ENCODE data around the gene NAT10. TPM values are rescaled to one million over a fixed set of nuclear protein-coding genes. Genes with fewer than 3 reads are reported as not detected.
"Not testable (repeated sequence)": the region's sequence is repeated elsewhere in the genome, so short reads cannot be mapped to it uniquely, and the experiment has no call there.

NAT10 gene
- 37.0 TPM for polyA plus RNA-seq
- long read RNA-seq, donor 1 = 0 reads
- long read RNA-seq, donor 2, full-length matches to known transcripts = 4 of 10 reads
- long read RNA-seq, donor 2, partial matches to known transcripts = 6 of 10 reads
- long read RNA-seq, donor 2, other reads (novel, unspliced or antisense) = 0 of 10 reads
- long read RNA-seq, donor 3 = 0 reads
- long read RNA-seq, donor 4, partial matches to known transcripts = 0 of 1 reads
- long read RNA-seq, donor 4, other reads (novel, unspliced or antisense) = 0 of 1 reads
- long read RNA-seq, donor 5, full-length matches to known transcripts = 1 of 1 reads
- long read RNA-seq, donor 5, partial matches to known transcripts = 0 of 1 reads
- long read RNA-seq, donor 5, other reads (novel, unspliced or antisense) = 0 of 1 reads
- long read RNA-seq, donor 6, full-length matches to known transcripts = 3 of 18 reads
- long read RNA-seq, donor 6, partial matches to known transcripts = 15 of 18 reads
- long read RNA-seq, donor 6, other reads (novel, unspliced or antisense) = 0 of 18 reads
- long read RNA-seq, donor 7, full-length matches to known transcripts = 2 of 2 reads
- long read RNA-seq, donor 7, partial matches to known transcripts = 0 of 2 reads
- long read RNA-seq, donor 7, other reads (novel, unspliced or antisense) = 0 of 2 reads
- long read RNA-seq, donor 8, full-length matches to known transcripts = 4 of 11 reads
- long read RNA-seq, donor 8, partial matches to known transcripts = 7 of 11 reads
- long read RNA-seq, donor 8, other reads (novel, unspliced or antisense) = 0 of 11 reads
- long read RNA-seq, donor 9 = 0 reads
- long read RNA-seq, donor 10, full-length matches to known transcripts = 3 of 3 reads
- long read RNA-seq, donor 10, partial matches to known transcripts = 0 of 3 reads
- long read RNA-seq, donor 10, other reads (novel, unspliced or antisense) = 0 of 3 reads
- long read RNA-seq, donor 11, full-length matches to known transcripts = 4 of 4 reads
- long read RNA-seq, donor 11, partial matches to known transcripts = 0 of 4 reads
- long read RNA-seq, donor 11, other reads (novel, unspliced or antisense) = 0 of 4 reads

DNA sequence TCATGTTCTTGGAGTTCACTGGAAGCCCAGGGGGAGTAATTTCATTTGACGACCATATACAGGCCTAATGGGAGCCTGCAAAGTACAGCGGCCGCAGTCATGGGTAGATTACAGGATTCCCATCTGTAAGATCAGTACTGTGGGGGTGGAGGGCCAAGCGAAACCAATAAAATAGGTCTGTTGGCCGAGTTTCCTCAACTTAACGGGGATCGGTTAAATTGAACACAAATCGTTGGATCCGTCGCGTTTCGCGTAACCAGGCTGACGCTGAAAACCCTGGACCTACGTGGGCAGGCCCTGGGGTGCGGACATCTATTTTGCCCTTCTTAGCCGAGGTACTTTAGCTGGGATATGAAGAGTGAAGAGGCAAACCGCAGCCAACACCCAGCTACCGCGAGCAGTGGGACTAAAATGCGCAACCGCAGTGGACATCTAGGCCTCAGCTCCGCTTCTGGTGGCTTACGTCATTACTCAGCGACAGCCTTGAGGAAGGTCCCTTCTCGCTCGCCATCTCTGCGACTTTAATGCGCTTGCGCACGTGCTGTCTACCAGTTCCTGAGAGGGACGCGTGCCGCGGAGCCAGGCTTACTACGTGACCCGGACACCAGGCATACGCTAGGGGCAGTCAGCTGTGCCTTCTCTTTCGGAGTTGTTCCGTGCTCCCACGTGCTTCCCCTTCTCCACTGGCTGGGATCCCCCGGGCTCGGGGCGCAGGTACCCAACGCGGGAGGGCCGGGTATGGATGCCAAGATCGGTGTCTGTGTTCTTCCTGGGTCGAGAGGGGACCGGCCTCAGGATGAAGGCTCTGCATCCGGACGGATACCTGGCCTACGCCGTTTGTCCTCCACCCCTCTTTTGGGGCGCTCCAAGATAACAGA lies at the start of gene NAT10:
Gene NAT10, plus strand, starts transcription at position 551 of the 878 bp plus-strand sequence. CDS start 2,597 bp downstream, outside the sequence.
- peak within 1 kb of the TSS; percentile 82 for H3K27ac ChIP-seq (ENCODE audit: low read length)
- peak; percentile 98 for DNase-seq
- peaks cover 7% of the 10 kb centered on the region for H3K4me1 ChIP-seq (ENCODE audit: control insufficient read depth, insufficient read depth, low read length)
- H3K36me3 ChIP-seq (ENCODE audit: control insufficient read depth, insufficient read depth, low read length) = peaks cover 32% of the 10 kb centered on the region
- H3K9me3 ChIP-seq (ENCODE audit: control insufficient read depth, low read depth, low read length) = no peaks in the 10 kb centered on the region
- WGBS (ENCODE audit: insufficient coverage, low lambda C conversion rate) = no CpG with 5 or more reads among the region's 55 CpGs
- no peaks in the 10 kb centered on the region for H3K27me3 ChIP-seq (ENCODE audit: control insufficient read depth, insufficient read depth, low read length)
- peak within 1 kb of the TSS; percentile 70 for H3K4me3 ChIP-seq (ENCODE audit: low read length)

- H3K27ac ChIP-seq (ENCODE audit: low read length) = no peak overlapping the region
- no peak for DNase-seq
- H3K27me3 ChIP-seq (ENCODE audit: control insufficient read depth, insufficient read depth, low read length) = no peaks in the 10 kb centered on the region
- 14% methylated on average over 2 of the region's 2 CpGs for WGBS (ENCODE audit: insufficient coverage, low lambda C conversion rate)
- no peak overlapping the region for H3K4me3 ChIP-seq (ENCODE audit: low read length)
- peaks cover 14% of the 10 kb centered on the region for H3K36me3 ChIP-seq (ENCODE audit: control insufficient read depth, insufficient read depth, low read length)
- H3K4me1 ChIP-seq (ENCODE audit: control insufficient read depth, insufficient read depth, low read length) = peaks cover 6% of the 10 kb centered on the region
- no peaks in the 10 kb centered on the region for H3K9me3 ChIP-seq (ENCODE audit: control insufficient read depth, low read depth, low read length)
Observed at GRCh38 chr11:34056672-34057071, 48.8 kb upstream of the NAT10 start.

- peaks cover 9% of the 10 kb centered on the region for H3K4me1 ChIP-seq (ENCODE audit: control insufficient read depth, insufficient read depth, low read length)
- no peaks in the 10 kb centered on the region for H3K9me3 ChIP-seq (ENCODE audit: control insufficient read depth, low read depth, low read length)
- peak overlapping the region; percentile 6 for H3K27ac ChIP-seq (ENCODE audit: low read length)
Observed at GRCh38 chr11:34063061-34063795, 42.2 kb upstream of the NAT10 start.

DNA sequence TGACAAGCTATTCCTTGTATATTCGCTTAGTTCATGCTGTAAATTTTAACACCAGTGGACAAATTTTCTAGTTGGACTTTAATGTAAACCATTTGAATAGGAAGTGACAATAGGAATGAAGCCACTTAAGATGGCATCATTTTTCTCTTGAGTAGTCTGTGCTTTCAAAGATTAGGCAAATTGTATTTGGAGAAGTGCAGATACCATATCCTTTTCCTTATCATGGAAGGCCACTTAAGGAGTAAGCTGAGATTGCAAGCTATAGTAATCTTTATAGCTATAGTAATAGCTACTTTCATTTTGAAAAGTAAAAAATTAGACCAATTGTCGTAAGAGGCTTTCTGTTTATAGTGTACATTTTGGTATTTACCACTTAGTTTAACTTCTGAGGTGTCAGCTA lies 41.1 kb upstream of the NAT10 start:
- H3K36me3 ChIP-seq (ENCODE audit: control insufficient read depth, insufficient read depth, low read length) = peaks cover 25% of the 10 kb centered on the region
- no peaks in the 10 kb centered on the region for H3K9me3 ChIP-seq (ENCODE audit: control insufficient read depth, low read depth, low read length)
- 67% methylated on average over 2 of the region's 2 CpGs for WGBS (ENCODE audit: insufficient coverage, low lambda C conversion rate)
- H3K4me1 ChIP-seq (ENCODE audit: control insufficient read depth, insufficient read depth, low read length) = peaks cover 9% of the 10 kb centered on the region
- DNase-seq = peak in 1 of 2 donors; percentile 7
- H3K27me3 ChIP-seq (ENCODE audit: control insufficient read depth, insufficient read depth, low read length) = no peaks in the 10 kb centered on the region
- H3K4me3 ChIP-seq (ENCODE audit: low read length) = no peak overlapping the region
- H3K27ac ChIP-seq (ENCODE audit: low read length) = peak overlapping the region; percentile 11

More at GRCh38 chr11:34063061-34063795, 42.2 kb upstream of the NAT10 start:
- no CpG with 5 or more reads among the region's 2 CpGs for WGBS (ENCODE audit: insufficient coverage, low lambda C conversion rate)
- peaks cover 24% of the 10 kb centered on the region for H3K36me3 ChIP-seq (ENCODE audit: control insufficient read depth, insufficient read depth, low read length)
- no peaks in the 10 kb centered on the region for H3K27me3 ChIP-seq (ENCODE audit: control insufficient read depth, insufficient read depth, low read length)
- no peak overlapping the region for H3K4me3 ChIP-seq (ENCODE audit: low read length)
- DNase-seq = peak in 1 of 2 donors; percentile 29

- H3K27ac ChIP-seq (ENCODE audit: low read length) = no peak overlapping the region
- no peaks in the 10 kb centered on the region for H3K27me3 ChIP-seq (ENCODE audit: control insufficient read depth, insufficient read depth, low read length)
- 60% methylated on average over 1 of the region's 6 CpGs for WGBS (ENCODE audit: insufficient coverage, low lambda C conversion rate)
- no peaks in the 10 kb centered on the region for H3K9me3 ChIP-seq (ENCODE audit: control insufficient read depth, low read depth, low read length)
- DNase-seq = no peak
- H3K4me3 ChIP-seq (ENCODE audit: low read length) = no peak overlapping the region
- H3K36me3 ChIP-seq (ENCODE audit: control insufficient read depth, insufficient read depth, low read length) = peaks cover 26% of the 10 kb centered on the region
- peaks cover 9% of the 10 kb centered on the region for H3K4me1 ChIP-seq (ENCODE audit: control insufficient read depth, insufficient read depth, low read length)
Observed at GRCh38 chr11:34065505-34066203, 39.8 kb upstream of the NAT10 start.

GRCh38 chr11:34066766-34067165 lies 38.7 kb upstream of the NAT10 start:
- H3K27ac ChIP-seq (ENCODE audit: low read length) = not testable (repeated sequence)

DNA sequence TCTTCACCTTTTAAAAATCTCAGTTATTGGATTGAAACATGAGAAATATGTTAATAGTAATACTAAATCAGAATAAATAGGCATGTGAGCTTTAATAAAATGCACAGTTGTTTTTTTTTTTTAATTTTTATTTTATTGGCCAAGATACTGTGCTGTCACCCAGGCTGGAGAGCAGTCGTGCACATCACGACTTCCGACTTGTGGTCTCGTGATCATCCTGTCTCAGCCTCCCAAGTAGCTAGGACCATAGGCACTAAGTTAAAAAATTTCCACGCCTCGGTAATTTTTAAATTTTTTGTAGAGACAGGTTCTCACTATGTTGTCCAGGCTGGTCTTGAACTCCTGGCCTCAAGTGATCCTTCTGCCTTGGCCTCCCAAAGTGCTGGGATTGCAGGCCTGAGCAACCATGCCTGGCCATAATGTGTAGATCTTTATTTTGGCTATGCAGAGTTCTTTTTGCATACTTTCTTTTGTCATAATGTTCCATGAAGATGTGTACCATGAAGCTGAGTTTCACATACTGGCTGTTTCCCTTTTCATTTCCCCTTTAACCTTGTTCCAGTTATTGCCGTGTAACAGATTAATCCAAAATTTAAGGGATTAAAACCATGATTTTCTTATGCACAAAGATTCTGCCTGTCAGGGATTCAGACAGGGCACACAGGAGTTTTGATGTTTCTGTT lies 37.9 kb upstream of the NAT10 start:
- Histone ChIP-seq H3K4me1 (ENCODE audit: control insufficient read depth, insufficient read depth, low read length) (peaks cover 9% of the 10 kb centered on the region), H3K27ac (ENCODE audit: low read length) (no peak overlapping the region), H3K36me3 (ENCODE audit: control insufficient read depth, insufficient read depth, low read length) (peaks cover 18% of the 10 kb centered on the region), H3K9me3 (ENCODE audit: control insufficient read depth, low read depth, low read length) (no peaks in the 10 kb centered on the region), H3K4me3 (ENCODE audit: low read length) (no peak overlapping the region), H3K27me3 (ENCODE audit: control insufficient read depth, insufficient read depth, low read length) (no peaks in the 10 kb centered on the region)
- no peak for DNase-seq
- no CpG with 5 or more reads among the region's 7 CpGs for WGBS (ENCODE audit: insufficient coverage, low lambda C conversion rate)

More at GRCh38 chr11:34066766-34067165, 38.7 kb upstream of the NAT10 start:
- not testable (repeated sequence) for H3K9me3 ChIP-seq (ENCODE audit: control insufficient read depth, low read depth, low read length); DNase-seq; H3K4me3 ChIP-seq (ENCODE audit: low read length); H3K27me3 ChIP-seq (ENCODE audit: control insufficient read depth, insufficient read depth, low read length); H3K4me1 ChIP-seq (ENCODE audit: control insufficient read depth, insufficient read depth, low read length)
- WGBS (ENCODE audit: insufficient coverage, low lambda C conversion rate) = 60% methylated on average over 1 of the region's 8 CpGs
- H3K36me3 ChIP-seq (ENCODE audit: control insufficient read depth, insufficient read depth, low read length) = peaks cover 20% of the 10 kb centered on the region

- Histone ChIP-seq H3K27ac (ENCODE audit: low read length) (no peak overlapping the region), H3K4me1 (ENCODE audit: control insufficient read depth, insufficient read depth, low read length) (peaks cover 6% of the 10 kb centered on the region), H3K36me3 (ENCODE audit: control insufficient read depth, insufficient read depth, low read length) (peaks cover 22% of the 10 kb centered on the region), H3K27me3 (ENCODE audit: control insufficient read depth, insufficient read depth, low read length) (no peaks in the 10 kb centered on the region), H3K9me3 (ENCODE audit: control insufficient read depth, low read depth, low read length) (no peaks in the 10 kb centered on the region), H3K4me3 (ENCODE audit: low read length) (no peak overlapping the region)
- DNase-seq = no peak
- no CpG with 5 or more reads among the region's 2 CpGs for WGBS (ENCODE audit: insufficient coverage, low lambda C conversion rate)
Observed at GRCh38 chr11:34068111-34068510, 37.3 kb upstream of the NAT10 start.
